ENCODE data around the gene C13orf46.
"Not testable (repeated sequence)": the region's sequence is repeated elsewhere in the genome, so short reads cannot be mapped to it uniquely, and the experiment has no call there.

The C13orf46 gene

DNA sequence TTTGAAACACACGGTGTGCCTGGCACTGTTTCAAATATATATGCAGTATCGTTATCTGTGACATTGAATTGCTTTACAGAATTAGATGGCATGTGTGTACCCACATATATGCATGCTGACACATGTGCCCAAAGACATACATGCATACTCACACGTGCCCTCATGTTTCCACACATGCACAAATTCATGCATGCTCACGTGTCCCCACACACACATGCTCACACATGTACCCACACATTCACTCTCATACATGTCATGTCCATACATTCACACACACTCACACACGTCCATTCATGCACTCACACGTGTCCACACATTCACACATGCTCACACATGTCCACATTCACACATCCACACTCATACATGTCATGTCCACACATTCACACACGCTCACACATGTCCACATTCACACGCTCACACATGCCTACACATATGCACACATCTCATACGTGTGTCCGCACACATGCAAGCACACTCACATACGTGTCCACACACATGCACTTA lies 17.9 kb upstream of the C13orf46 start:
- no peak for DNase-seq

- peak; percentile 98 for DNase-seq
Measured at GRCh38 chr13:113991191-113991669, 17.4 kb upstream of the C13orf46 start.

- no peak for DNase-seq
Measured at GRCh38 chr13:113990321-113990837, 16.5 kb upstream of the C13orf46 start.

DNA sequence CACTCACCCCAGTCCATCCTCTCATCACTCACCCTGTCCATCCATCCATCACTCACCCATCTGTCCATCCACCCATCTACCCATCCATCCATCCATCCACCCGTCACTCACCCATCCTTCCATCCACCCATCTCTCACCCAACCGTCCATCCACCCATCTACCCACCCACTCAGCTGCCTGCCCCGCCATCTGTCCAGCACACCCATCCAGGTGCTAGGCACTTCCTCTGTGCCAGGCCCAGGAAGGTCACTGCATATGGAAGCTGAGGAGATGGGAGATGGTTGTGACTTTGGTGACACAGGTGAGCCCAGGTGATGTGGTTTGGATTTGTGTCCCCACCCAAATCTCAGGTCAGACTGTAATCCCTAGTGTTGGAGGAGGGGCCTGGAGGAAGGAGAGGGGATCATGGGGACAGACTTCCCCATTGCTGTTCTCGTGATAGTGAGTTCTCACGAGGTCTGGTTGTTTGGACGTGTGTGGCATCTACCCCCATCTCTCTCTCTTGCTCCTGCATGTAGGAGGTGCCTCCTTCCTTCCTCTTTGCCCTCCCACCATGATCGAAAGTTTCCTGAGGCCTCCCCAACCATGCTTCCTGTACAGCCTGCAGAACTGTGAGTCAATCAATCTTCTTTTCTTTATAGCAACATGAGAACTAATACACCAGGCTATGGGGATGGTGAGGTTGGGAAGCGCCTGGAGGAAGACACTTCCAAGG lies 15.9 kb upstream of the C13orf46 start:
- DNase-seq: no peak

GRCh38 chr13:113988859-113989258 lies 15.0 kb upstream of the C13orf46 start:
- not testable (repeated sequence) for DNase-seq

GRCh38 chr13:113982296-113982661 lies 8.4 kb upstream of the C13orf46 start:
- no peak for DNase-seq

- no peak for DNase-seq
Measured at GRCh38 chr13:113981611-113982295, 7.9 kb upstream of the C13orf46 start.

- peak; percentile 98 for DNase-seq
Measured at GRCh38 chr13:113981194-113981605, 7.3 kb upstream of the C13orf46 start.

DNA sequence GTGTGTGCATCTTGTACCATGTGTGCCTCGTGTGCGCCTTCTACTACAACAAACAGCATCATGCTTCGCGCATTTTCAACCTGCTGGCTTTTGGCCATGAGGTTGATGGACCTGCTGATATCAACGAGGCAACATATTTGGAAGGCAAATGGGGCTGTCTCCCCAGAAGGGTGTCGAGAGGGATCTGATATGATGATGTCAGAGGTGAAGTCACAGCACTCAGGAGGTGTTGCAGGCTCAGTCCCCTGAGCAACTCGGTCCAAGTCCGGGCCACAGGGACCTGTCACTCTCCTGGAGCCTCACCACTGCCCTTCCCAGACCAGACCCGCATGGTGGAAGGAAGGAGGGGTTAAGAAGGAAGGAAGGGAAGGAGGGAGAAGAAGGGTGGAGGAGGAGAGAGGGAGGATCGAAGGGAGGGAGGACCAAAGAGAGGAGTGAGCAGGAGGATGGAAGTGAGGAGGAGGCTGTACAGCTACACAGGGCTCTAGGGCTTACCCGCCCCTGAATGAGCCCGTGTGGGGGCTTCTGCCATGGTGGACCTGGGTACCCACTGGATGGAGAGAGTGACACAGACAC lies 6.7 kb upstream of the C13orf46 start:
- no peak for DNase-seq

DNA sequence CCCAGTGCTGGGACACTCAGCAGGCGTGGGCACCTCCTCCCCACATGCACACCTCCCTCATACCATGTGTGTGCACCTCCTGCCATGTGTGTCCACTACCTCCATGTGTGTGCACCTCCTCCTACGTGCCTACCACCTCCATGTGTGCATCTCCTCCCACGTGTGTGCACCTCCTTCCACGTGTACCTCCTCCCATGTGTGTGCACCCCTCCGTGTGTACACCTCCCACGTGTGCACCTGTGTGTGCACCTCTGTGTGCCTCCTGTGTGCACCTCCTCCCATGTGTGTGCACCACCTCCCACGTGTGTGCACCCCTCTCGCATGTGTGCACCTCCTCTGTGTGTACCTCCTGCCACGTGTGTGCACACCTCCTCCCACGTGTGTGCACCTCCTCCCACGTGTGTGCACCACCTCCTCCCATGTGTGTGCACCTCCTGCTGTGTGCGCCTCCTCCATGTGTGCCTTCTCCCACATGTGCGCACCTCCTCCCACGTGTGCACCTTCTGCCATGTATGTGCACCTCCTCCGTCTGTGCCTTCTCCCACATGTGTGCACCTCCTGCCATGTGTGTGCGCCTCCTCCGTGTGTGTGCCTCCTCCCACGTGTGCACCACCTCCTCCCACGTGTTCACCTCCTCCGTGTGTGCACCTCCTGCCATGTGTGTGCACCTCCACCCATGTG lies 6.1 kb upstream of the C13orf46 start:
- DNase-seq: no peak

DNA sequence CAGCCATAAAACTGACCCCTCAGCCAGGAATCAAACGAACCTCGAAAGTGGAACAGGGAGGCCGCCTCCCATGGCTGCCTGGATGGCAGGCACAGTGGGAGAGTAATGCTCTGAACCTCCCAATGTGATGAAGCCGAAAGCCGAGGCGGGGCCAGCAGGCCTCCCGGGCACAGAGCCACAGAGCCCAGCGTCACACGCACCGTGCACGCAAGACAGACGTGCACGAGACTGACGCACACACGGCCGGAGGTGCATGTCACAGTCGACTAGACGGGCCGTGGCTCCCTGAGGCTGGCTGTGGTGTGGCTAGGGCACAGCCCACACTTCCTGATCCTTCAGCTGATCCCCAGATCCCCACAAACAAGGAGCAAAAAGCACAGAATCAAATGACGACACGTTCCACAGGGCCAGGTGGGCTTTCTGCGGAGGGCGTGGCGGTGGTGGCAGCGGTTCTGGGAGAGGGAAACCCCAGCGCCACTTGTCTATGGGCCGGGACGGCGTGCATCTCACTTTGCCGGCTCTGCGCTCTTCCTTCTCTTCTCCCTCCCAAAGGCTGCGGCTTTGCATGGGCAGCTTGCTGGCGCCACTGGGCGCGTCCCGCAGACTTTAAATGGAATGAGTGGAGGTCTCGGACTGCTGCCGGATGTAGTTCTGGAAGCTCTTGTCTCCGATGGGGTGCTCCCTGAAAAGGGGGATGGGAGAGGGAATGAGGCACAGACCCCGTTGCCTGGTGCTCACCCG lies 5.0 kb upstream of the C13orf46 start:
- DNase-seq: no peak

DNA sequence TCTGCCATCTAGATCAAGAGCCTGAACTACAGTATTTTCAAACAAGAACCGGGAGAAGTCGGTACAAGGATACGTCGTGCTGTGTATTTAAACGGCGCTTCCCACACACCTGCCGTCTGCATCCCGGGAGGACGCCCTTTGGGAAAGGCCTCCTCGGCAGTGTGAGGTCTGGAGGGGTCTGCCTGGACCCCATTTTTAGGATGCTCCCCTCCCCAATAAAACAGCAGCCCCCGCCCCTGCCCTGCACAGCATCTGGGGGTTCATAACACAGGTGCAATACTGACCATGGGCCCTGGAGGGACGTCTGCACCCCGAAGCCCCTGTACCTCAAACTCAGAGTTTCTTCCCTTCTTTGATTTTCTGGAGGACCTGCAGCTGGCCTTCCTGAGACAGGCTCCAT lies 4.1 kb upstream of the C13orf46 start:
- DNase-seq: no peak

DNA sequence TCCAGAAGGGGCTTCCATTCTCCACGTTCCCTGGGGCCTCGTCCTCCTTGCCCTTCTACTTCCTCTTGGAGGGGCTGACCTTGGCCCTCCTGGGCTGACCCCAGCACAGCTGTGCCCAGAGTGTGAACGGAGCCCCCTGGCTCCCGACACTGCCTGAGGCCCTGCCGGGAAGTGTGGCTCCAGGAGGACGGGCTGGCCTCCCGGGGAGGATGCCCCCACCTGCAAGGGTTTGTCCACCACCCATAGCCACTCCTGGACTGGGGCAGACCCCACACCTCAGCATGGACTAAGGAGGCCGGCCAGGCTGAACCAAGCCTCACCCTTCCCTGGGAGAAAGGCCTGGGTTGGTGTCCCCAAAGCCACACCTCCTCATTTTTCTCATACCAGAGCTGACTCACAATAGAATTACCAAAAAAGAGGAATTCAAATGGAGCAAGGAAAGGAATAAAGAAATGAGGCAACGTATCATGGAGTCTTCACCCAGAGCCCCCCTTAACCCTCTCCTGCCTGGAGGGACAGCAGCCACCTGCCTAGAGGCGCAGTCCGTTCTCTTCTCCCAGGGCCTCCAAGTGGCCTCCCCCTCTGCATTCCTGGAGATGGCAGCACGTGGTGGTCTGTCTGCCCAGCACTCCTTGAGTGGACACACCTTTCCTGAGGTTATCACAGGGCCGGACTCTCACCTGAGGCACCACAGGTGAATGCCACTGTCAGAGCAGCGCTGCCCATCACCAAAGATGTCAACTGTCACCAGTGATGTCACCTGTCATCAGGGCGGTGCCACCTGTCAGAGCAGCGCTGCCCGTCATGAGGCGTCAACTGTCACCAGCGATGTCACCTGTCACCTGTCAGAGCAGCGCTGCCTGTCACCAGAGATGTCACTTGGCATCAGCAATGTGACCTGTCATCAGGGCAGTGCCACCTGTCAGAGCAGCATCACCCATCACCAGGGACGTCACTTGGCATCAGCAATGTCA lies 3.1 kb upstream of the C13orf46 start:
- DNase-seq: no peak

- no peak for DNase-seq
Measured at GRCh38 chr13:113975416-113975815, 1.5 kb upstream of the C13orf46 start.

GRCh38 chr13:113974304-113975281 lies 717 bp upstream of the C13orf46 start:
- no peak for DNase-seq

DNA sequence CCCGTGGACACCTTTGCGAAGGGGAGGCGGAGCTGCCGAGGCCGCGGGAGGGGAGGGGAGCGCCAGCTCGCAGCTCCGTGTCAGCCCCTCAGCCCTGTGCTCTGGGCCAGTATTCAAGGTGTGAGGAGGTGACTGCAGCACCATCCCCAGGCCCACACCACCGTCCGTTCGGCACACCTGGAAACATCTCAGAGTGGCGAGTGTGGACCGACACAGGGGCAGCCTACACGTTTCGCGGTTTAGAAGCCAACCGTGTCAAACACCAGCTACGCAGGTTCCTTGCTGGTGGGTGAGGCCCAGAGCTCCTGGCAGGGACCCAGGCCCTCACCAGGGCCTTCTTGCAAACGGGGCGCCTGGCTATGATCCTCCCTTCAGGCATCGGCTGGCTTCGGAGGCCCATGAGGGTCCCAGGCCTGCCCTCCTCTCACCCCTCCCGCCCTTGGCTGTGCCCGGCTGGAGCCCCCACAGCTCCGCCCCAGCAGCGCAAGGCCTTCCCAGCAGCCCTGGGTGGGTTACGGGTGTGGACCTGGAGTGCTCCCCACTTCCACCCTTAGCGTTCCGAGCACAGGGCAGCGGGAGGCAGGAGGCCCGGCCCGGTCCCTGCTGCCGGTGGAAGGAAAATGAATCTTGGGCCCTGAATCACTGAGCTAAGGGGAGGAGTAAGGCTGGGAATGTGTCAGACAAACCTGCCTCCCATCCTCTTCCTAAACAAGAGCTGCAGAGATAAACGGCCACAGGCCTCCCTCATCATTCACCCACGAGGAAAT lies 1.2 kb downstream of the C13orf46 start:
- DNase-seq: no peak

DNA sequence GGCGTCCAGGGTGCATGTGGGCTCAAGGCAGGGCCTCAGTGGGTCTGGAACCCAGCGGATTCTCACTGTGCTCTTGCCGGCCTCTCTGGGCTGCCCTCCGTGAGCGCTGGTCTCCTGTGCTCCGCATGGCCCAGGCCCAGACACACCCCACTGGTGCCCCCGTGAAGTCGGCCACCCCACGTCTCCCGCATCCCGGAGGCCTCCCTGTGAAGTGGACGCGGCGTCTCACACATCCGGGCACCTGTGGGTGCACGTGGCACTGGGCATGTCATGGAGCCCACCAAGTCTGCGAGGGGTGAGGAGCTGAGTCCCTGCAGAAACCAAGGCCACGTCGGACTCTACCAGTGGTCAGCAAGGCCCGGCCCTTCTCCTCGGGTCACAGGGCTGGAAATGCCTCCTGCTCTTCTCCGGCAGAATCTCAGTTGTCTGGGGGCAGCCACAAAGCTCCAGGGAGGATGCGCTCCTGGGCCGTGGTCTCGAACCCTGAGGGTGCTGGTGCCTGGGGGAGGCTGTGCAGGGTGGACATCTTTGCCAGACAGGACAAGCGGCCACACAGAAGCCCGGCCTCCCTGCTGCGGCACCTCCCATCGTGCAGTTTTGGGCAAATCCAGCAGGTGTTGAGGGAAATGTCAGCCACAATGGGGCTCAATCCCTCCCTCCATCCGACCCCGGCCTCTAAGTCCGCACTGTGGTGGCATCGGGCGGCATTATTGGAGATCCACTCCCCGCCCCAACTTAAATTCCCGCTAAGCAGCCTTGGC lies 2.2 kb downstream of the C13orf46 start:
- DNase-seq: no peak

- no peak for DNase-seq
Measured at GRCh38 chr13:113970810-113971470, 2.9 kb downstream of the C13orf46 start.

All from NCI-H187 treated with DMSO at 0.1 percent for 48 hours (cell line).